ENCODE data around the gene KRTAP5-10. TPM values are rescaled to one million over a fixed set of nuclear protein-coding genes. Genes with fewer than 3 reads are reported as not detected.
"Not testable (repeated sequence)": the region's sequence is repeated elsewhere in the genome, so short reads cannot be mapped to it uniquely, and the experiment has no call there.

KRTAP5-10 gene
- total and polyA plus RNA-seq, 7 experiments from 2014 or later, result not detected

GRCh38 chr11:71571101-71571850, 5.9 kb downstream of the KRTAP5-10 start:
- H3K27ac ChIP-seq (ENCODE audit: low read depth, low read length); intact Hi-C loops (cut with micrococcal nuclease); H3K4me1 Mint-ChIP-seq; H3K27me3 ChIP-seq (ENCODE audit: control insufficient read depth in 2 of 2, insufficient read depth in 2 of 2, low read length in 2 of 2); H3K36me3 ChIP-seq (ENCODE audit: control insufficient read depth in 2 of 3, insufficient read depth in 3 of 3, low read length in 3 of 3); H3K36me3 Mint-ChIP-seq; ATAC-seq; H3K4me3 ChIP-seq (ENCODE audit: low read length); DNase-seq; H3K9me3 ChIP-seq (ENCODE audit: control insufficient read depth in 2 of 3, low read length in 3 of 3); H3K9me3 Mint-ChIP-seq; CTCF ChIA-PET; H3K4me1 ChIP-seq (ENCODE audit: control insufficient read depth in 2 of 2, insufficient read depth in 2 of 2, low read length in 2 of 2); H3K27ac Mint-ChIP-seq; POLR2A ChIA-PET; H3K4me3 Mint-ChIP-seq: not testable (repeated sequence)
- H3K27me3 Mint-ChIP-seq, result peaks cover 0 to 18% (median 10%) of the 10 kb centered on the region in 5 donors

- Histone ChIP-seq H3K9me3 (ENCODE audit: control insufficient read depth in 2 of 3, low read length in 3 of 3) (no peaks in the 10 kb centered on the region), H3K27ac (ENCODE audit: low read depth, low read length) (no peak overlapping the region), H3K4me3 (ENCODE audit: low read length) (no peak overlapping the region), H3K36me3 (ENCODE audit: control insufficient read depth in 2 of 3, insufficient read depth in 3 of 3, low read length in 3 of 3) (no peaks in the 10 kb centered on the region), H3K4me1 (ENCODE audit: control insufficient read depth in 2 of 2, insufficient read depth in 2 of 2, low read length in 2 of 2) (no peaks in the 10 kb centered on the region), H3K27me3 (ENCODE audit: control insufficient read depth in 2 of 2, insufficient read depth in 2 of 2, low read length in 2 of 2) (no peaks in the 10 kb centered on the region)
- no peak overlapping the region for H3K4me3 Mint-ChIP-seq
- H3K9me3 Mint-ChIP-seq, result no peaks in the 10 kb centered on the region
- H3K36me3 Mint-ChIP-seq, result peaks cover 0 to 3% (median 0%) of the 10 kb centered on the region in 5 donors
- peaks cover 0 to 7% (median 6%) of the 10 kb centered on the region in 5 donors for H3K27me3 Mint-ChIP-seq
- CTCF ChIA-PET, result no interaction called here
- intact Hi-C loops (cut with micrococcal nuclease), result no loop called here
- no peak overlapping the region for H3K27ac Mint-ChIP-seq
- ATAC-seq (no peak), DNase-seq (no peak)
- POLR2A ChIA-PET, result no interaction called here
- H3K4me1 Mint-ChIP-seq, result no peaks in the 10 kb centered on the region
These were observed 7.4 kb downstream of the KRTAP5-10 start for GRCh38 chr11:71572811-71573210.

- Mint-ChIP-seq H3K36me3 (peaks cover 0 to 3% (median 0%) of the 10 kb centered on the region in 5 donors), H3K4me1 (no peaks in the 10 kb centered on the region), H3K4me3 (no peak overlapping the region), H3K9me3 (no peaks in the 10 kb centered on the region), H3K27ac (no peak overlapping the region), H3K27me3 (peaks cover 0 to 8% (median 6%) of the 10 kb centered on the region in 5 donors)
- no peak overlapping the region for H3K4me3 ChIP-seq (ENCODE audit: low read length)
- ChIA-PET POLR2A (no interaction called here), CTCF (no interaction called here)
- ATAC-seq, result no peak
- no peak overlapping the region for H3K27ac ChIP-seq (ENCODE audit: low read depth, low read length)
- intact Hi-C loops (cut with micrococcal nuclease), result no loop called here
- no peaks in the 10 kb centered on the region for H3K9me3 ChIP-seq (ENCODE audit: control insufficient read depth in 2 of 3, low read length in 3 of 3)
- no peaks in the 10 kb centered on the region for H3K4me1 ChIP-seq (ENCODE audit: control insufficient read depth in 2 of 2, insufficient read depth in 2 of 2, low read length in 2 of 2)
- no peaks in the 10 kb centered on the region for H3K36me3 ChIP-seq (ENCODE audit: control insufficient read depth in 2 of 3, insufficient read depth in 3 of 3, low read length in 3 of 3)
- H3K27me3 ChIP-seq (ENCODE audit: control insufficient read depth in 2 of 2, insufficient read depth in 2 of 2, low read length in 2 of 2), result no peaks in the 10 kb centered on the region
- DNase-seq, result no peak
These were observed 9.1 kb downstream of the KRTAP5-10 start for GRCh38 chr11:71574418-71574817.

GRCh38 chr11:71575723-71576424, 10.5 kb downstream of the KRTAP5-10 start:
- intact Hi-C loops (cut with micrococcal nuclease), result no loop called here

GRCh38 chr11:71576688-71577465, 11.5 kb downstream of the KRTAP5-10 start:
- CTCF ChIA-PET; H3K4me1 ChIP-seq (ENCODE audit: control insufficient read depth in 2 of 2, insufficient read depth in 2 of 2, low read length in 2 of 2); H3K27ac ChIP-seq (ENCODE audit: low read depth, low read length); H3K9me3 Mint-ChIP-seq; H3K27ac Mint-ChIP-seq; H3K4me1 Mint-ChIP-seq; ATAC-seq; H3K4me3 ChIP-seq (ENCODE audit: low read length); H3K27me3 ChIP-seq (ENCODE audit: control insufficient read depth in 2 of 2, insufficient read depth in 2 of 2, low read length in 2 of 2); POLR2A ChIA-PET; H3K4me3 Mint-ChIP-seq; DNase-seq; intact Hi-C loops (cut with micrococcal nuclease); H3K36me3 Mint-ChIP-seq; H3K9me3 ChIP-seq (ENCODE audit: control insufficient read depth in 2 of 3, low read length in 3 of 3); H3K36me3 ChIP-seq (ENCODE audit: control insufficient read depth in 2 of 3, insufficient read depth in 3 of 3, low read length in 3 of 3): not testable (repeated sequence)
- H3K27me3 Mint-ChIP-seq, result peaks cover 3 to 18% (median 14%) of the 10 kb centered on the region in 5 donors

More at GRCh38 chr11:71575723-71576424, 10.5 kb downstream of the KRTAP5-10 start:
- no peaks in the 10 kb centered on the region for H3K9me3 ChIP-seq (ENCODE audit: control insufficient read depth in 2 of 3, low read length in 3 of 3)
- H3K4me3 ChIP-seq (ENCODE audit: low read length), result no peak overlapping the region
- DNase-seq, result no peak
- ChIA-PET CTCF (no interaction called here), POLR2A (interaction anchor here (0.6 kb wide), 1 partner anchor 12 kb away, joined by 3 read pairs; no protein-coding TSS in a partner anchor)
- no peaks in the 10 kb centered on the region for H3K27me3 ChIP-seq (ENCODE audit: control insufficient read depth in 2 of 2, insufficient read depth in 2 of 2, low read length in 2 of 2)
- H3K9me3 Mint-ChIP-seq, result no peaks in the 10 kb centered on the region
- H3K36me3 ChIP-seq (ENCODE audit: control insufficient read depth in 2 of 3, insufficient read depth in 3 of 3, low read length in 3 of 3), result no peaks in the 10 kb centered on the region
- peaks cover 0 to 6% (median 4%) of the 10 kb centered on the region in 7 donors for H3K4me1 Mint-ChIP-seq
- no peak overlapping the region for H3K27ac Mint-ChIP-seq
- no peak overlapping the region for H3K27ac ChIP-seq (ENCODE audit: low read depth, low read length)
- H3K4me3 Mint-ChIP-seq, result no peak overlapping the region
- no peaks in the 10 kb centered on the region for H3K36me3 Mint-ChIP-seq
- peaks cover 2 to 10% (median 4%) of the 10 kb centered on the region in 5 donors for H3K27me3 Mint-ChIP-seq
- no peak for ATAC-seq
- no peaks in the 10 kb centered on the region for H3K4me1 ChIP-seq (ENCODE audit: control insufficient read depth in 2 of 2, insufficient read depth in 2 of 2, low read length in 2 of 2)

GRCh38 chr11:71577469-71578004, 12.2 kb downstream of the KRTAP5-10 start:
- no peak for ATAC-seq

More at GRCh38 chr11:71577469-71578004, 12.2 kb downstream of the KRTAP5-10 start:
- peaks cover 3 to 21% (median 17%) of the 10 kb centered on the region in 5 donors for H3K27me3 Mint-ChIP-seq
- POLR2A ChIA-PET, result no interaction called here
- H3K4me1 ChIP-seq (ENCODE audit: control insufficient read depth in 2 of 2, insufficient read depth in 2 of 2, low read length in 2 of 2), result no peaks in the 10 kb centered on the region
- H3K9me3 ChIP-seq (ENCODE audit: control insufficient read depth in 2 of 3, low read length in 3 of 3), result no peaks in the 10 kb centered on the region
- no peaks in the 10 kb centered on the region for H3K36me3 ChIP-seq (ENCODE audit: control insufficient read depth in 2 of 3, insufficient read depth in 3 of 3, low read length in 3 of 3)
- peaks cover 0 to 7% (median 5%) of the 10 kb centered on the region in 7 donors for H3K4me1 Mint-ChIP-seq
- H3K9me3 Mint-ChIP-seq, result no peaks in the 10 kb centered on the region
- DNase-seq, result no peak
- H3K4me3 ChIP-seq (ENCODE audit: low read length), result no peak overlapping the region
- no peak overlapping the region for H3K27ac Mint-ChIP-seq
- CTCF ChIA-PET, result no interaction called here
- H3K36me3 Mint-ChIP-seq, result no peaks in the 10 kb centered on the region
- intact Hi-C loops (cut with micrococcal nuclease), result no loop called here
- H3K27ac ChIP-seq (ENCODE audit: low read depth, low read length), result no peak overlapping the region
- H3K4me3 Mint-ChIP-seq, result no peak overlapping the region
- no peaks in the 10 kb centered on the region for H3K27me3 ChIP-seq (ENCODE audit: control insufficient read depth in 2 of 2, insufficient read depth in 2 of 2, low read length in 2 of 2)

All from naive thymus-derived CD4-positive, alpha-beta T cell (primary cell).